Left lung (tissue), 10 donors: ENCODE data around the gene JAZF1. TPM values are rescaled to one million over a fixed set of nuclear protein-coding genes. Genes with fewer than 3 reads are reported as not detected.

Experiments used
- ATAC-seq: fragments of 200-7000 bp; cut with Tn5 transposase; one replicate; pipeline ENCODE4 v1.9.1; 2020; ENCODE audit warnings: moderate library complexity
- DNase-seq, 4 donors: peaks; one replicate each; pipeline ENCODE4 v3.0.0-alpha.2; 2013 to 2020
- H3K27ac ChIP-seq, 2 donors: fragments of 200-600 bp; sonication (generic) in 1 of 2; one replicate each; pipeline versions ENCODE4 v1.5.0 to v1.8.0; 2020 to 2021
- H3K27me3 ChIP-seq, 2 donors: fragments of 200-600 bp; sonication (generic) in 1 of 2; one replicate each; pipeline versions ENCODE4 v1.5.0 to v1.8.0; 2020 to 2021
- H3K36me3 ChIP-seq, 2 donors: fragments of 200-600 bp; sonication (generic) in 1 of 2; one replicate each; pipeline versions ENCODE4 v1.5.0 to v1.8.0; 2020 to 2021
- H3K4me1 ChIP-seq, 2 donors: fragments of 200-600 bp; one replicate each; pipeline ENCODE4 v1.8.0; 2021
- H3K4me3 ChIP-seq, 2 donors: fragments of 200-600 bp; sonication (generic) in 1 of 2; one replicate each; pipeline versions ENCODE4 v1.5.0 to v1.8.0; 2020 to 2021; ENCODE audit warnings: mild to moderate bottlenecking in 1 of 2
- H3K9me3 ChIP-seq, 2 donors: fragments of 200-600 bp; sonication (generic) in 1 of 2; one replicate each; pipeline versions ENCODE4 v1.5.0 to v1.8.0; 2020 to 2021
- intact Hi-C, 2 donors: fragments of 100-400 bp; cut with DNase I; formaldehyde crosslinking; loops; one replicate each; pipeline versions ENCODE4 v1.11.2 to v1.14.2; 2022
- polyA plus RNA-seq, 6 donors: library from polyadenylated mRNA; unstranded; fragments of 120-200 nt; gene quantifications; one replicate each; pipeline ENCODE4 v1.2.1, GENCODE V29; 2013; ENCODE audit not compliant: insufficient read length in 6 of 6
- total RNA-seq, 2 donors: library from RNA; stranded (reverse); fragmentation: NEBNext Ultra II Directional; extraction: Animal tissue kit (Norgen Biotek cat#: 25700); gene quantifications; one replicate each; pipeline ENCODE4 v1.2.1, GENCODE V29; 2021
- TF ChIP-seq, protein P1 (sequence below), 2 donors: fragments of 200-600 bp; sonication (generic) in 1 of 2; IDR thresholded peaks; one replicate each; pipeline versions ENCODE4 v1.5.0 to v1.8.0; 2021; ENCODE audit warnings: antibody characterized with exemption in 2 of 2
- donor health status: DM: no; HTN: yes; CAD: no.
- donor health status: DM: no; HTN: no; CAD: no.

JAZF1 gene
- total and polyA plus RNA-seq, 8 donors, result 11.1 to 18.2 (median 13.8) TPM

DNA sequence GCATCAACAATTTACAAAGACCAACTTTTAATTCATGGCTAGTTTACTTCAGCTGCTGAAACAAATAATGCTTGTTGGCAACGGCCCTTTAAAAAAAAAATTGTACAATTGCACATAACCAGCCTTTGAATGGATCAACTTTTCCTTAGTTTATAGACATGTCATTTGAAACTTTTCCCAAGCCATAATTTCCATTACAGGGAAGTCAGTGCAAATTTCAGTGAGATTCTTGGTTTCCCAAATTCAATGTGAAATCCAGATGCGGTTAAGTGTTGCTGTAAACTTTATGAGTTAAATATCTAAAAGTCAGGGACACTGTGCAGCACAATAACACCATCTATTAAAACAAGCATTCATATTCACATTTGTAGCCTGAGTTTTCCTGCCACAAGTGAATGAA lies 182.2 kb downstream of the JAZF1 start:
- Histone ChIP-seq H3K36me3 (no peaks in the 10 kb centered on the region), H3K4me3 (no peak overlapping the region), H3K27me3 (no peaks in the 10 kb centered on the region), H3K27ac (no peak overlapping the region), H3K9me3 (no peaks in the 10 kb centered on the region), H3K4me1 (no peaks in the 10 kb centered on the region)
- TF ChIP-seq, protein P1, sequence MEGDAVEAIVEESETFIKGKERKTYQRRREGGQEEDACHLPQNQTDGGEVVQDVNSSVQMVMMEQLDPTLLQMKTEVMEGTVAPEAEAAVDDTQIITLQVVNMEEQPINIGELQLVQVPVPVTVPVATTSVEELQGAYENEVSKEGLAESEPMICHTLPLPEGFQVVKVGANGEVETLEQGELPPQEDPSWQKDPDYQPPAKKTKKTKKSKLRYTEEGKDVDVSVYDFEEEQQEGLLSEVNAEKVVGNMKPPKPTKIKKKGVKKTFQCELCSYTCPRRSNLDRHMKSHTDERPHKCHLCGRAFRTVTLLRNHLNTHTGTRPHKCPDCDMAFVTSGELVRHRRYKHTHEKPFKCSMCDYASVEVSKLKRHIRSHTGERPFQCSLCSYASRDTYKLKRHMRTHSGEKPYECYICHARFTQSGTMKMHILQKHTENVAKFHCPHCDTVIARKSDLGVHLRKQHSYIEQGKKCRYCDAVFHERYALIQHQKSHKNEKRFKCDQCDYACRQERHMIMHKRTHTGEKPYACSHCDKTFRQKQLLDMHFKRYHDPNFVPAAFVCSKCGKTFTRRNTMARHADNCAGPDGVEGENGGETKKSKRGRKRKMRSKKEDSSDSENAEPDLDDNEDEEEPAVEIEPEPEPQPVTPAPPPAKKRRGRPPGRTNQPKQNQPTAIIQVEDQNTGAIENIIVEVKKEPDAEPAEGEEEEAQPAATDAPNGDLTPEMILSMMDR (IDR thresholded peaks at IDR 0.05), result no peak
- DNase-seq, result no peak
- no peak for ATAC-seq
- intact Hi-C loops, result no loop called here

- Histone ChIP-seq H3K9me3 (no peaks in the 10 kb centered on the region), H3K36me3 (no peaks in the 10 kb centered on the region), H3K4me3 (no peak overlapping the region), H3K27ac (no peak overlapping the region), H3K27me3 (no peaks in the 10 kb centered on the region), H3K4me1 (peaks cover 0 to under 1% of the 10 kb centered on the region in 2 donors)
- intact Hi-C loops, result no loop called here
- TF ChIP-seq, protein P1 (IDR thresholded peaks at IDR 0.05), result no peak
- DNase-seq, result no peak
- no peak for ATAC-seq
These were observed 183.3 kb downstream of the JAZF1 start for GRCh38 chr7:27997188-27997707.

GRCh38 chr7:27996141-27996540 lies 184.5 kb downstream of the JAZF1 start:
- H3K36me3 ChIP-seq, result no peaks in the 10 kb centered on the region
- intact Hi-C loops, result no loop called here
- H3K9me3 ChIP-seq, result no peaks in the 10 kb centered on the region
- peaks cover 0 to 4% of the 10 kb centered on the region in 2 donors for H3K4me1 ChIP-seq
- no peak overlapping the region for H3K4me3 ChIP-seq
- TF ChIP-seq, protein P1 (IDR thresholded peaks at IDR 0.05), result no peak
- no peak for DNase-seq
- H3K27ac ChIP-seq, result no peak overlapping the region
- ATAC-seq, result no peak
- H3K27me3 ChIP-seq, result no peaks in the 10 kb centered on the region

GRCh38 chr7:27995228-27995627 lies 185.4 kb downstream of the JAZF1 start:
- ATAC-seq (no peak), DNase-seq (no peak)
- TF ChIP-seq, protein P1 (IDR thresholded peaks at IDR 0.05), result no peak
- Histone ChIP-seq H3K4me3 (no peak overlapping the region), H3K9me3 (no peaks in the 10 kb centered on the region), H3K27ac (no peak overlapping the region), H3K36me3 (no peaks in the 10 kb centered on the region), H3K4me1 (peaks cover 0 to 4% of the 10 kb centered on the region in 2 donors), H3K27me3 (no peaks in the 10 kb centered on the region)
- intact Hi-C loops, result no loop called here

GRCh38 chr7:27994639-27995038 lies 186.0 kb downstream of the JAZF1 start:
- H3K4me3 ChIP-seq, result no peak overlapping the region
- H3K9me3 ChIP-seq, result no peaks in the 10 kb centered on the region
- no peaks in the 10 kb centered on the region for H3K36me3 ChIP-seq
- TF ChIP-seq, protein P1 (IDR thresholded peaks at IDR 0.05), result no peak
- DNase-seq (no peak), ATAC-seq (no peak)
- H3K4me1 ChIP-seq, result peaks cover 0 to 4% of the 10 kb centered on the region in 2 donors
- H3K27me3 ChIP-seq, result no peaks in the 10 kb centered on the region
- intact Hi-C loops, result no loop called here
- no peak overlapping the region for H3K27ac ChIP-seq
